DOHH2 (cell line): ENCODE data around the gene DOK7.

Experiments used
- EZH2phosphoT487 ChIP-seq: fragments of 200-600 bp; sonication (generic); IDR thresholded peaks from 2 replicates; pipeline ENCODE4 v1.6.1; 2017; ENCODE audit warnings: borderline replicate concordance, mild to moderate bottlenecking, antibody characterized with exemption, low read length, moderate library complexity, mixed read lengths
- TF ChIP-seq, protein P1 (sequence below): fragments of 200-600 bp; sonication (generic); IDR thresholded peaks from one replicate; pipeline ENCODE4 v1.5.1; 2014; ENCODE audit warnings: antibody characterized with exemption, mild to moderate bottlenecking, low read depth, low read length; ENCODE audit not compliant: poor library complexity, severe bottlenecking

DNA sequence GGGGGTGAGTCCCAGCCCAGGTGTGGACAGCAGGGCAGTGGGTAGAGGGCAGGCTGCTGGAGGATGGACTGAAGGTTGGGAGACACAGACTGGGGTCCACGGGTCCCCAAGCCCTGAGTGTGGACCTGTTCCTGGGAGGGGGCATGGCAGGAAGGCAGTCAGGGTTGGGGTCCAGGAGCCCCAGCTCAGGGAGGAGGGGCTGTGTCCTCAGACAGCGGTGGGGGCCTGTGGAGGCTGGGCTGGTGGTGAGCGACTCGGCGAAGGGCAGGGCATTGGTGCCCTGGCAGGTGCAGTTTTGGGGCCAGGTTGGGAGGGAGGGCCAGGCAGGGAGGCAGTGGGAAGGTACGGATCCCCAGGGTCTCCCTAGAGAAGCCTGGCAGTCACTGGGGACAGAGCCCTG is 34.0 kb downstream of the DOK7 start:
- TF ChIP-seq, protein P1, sequence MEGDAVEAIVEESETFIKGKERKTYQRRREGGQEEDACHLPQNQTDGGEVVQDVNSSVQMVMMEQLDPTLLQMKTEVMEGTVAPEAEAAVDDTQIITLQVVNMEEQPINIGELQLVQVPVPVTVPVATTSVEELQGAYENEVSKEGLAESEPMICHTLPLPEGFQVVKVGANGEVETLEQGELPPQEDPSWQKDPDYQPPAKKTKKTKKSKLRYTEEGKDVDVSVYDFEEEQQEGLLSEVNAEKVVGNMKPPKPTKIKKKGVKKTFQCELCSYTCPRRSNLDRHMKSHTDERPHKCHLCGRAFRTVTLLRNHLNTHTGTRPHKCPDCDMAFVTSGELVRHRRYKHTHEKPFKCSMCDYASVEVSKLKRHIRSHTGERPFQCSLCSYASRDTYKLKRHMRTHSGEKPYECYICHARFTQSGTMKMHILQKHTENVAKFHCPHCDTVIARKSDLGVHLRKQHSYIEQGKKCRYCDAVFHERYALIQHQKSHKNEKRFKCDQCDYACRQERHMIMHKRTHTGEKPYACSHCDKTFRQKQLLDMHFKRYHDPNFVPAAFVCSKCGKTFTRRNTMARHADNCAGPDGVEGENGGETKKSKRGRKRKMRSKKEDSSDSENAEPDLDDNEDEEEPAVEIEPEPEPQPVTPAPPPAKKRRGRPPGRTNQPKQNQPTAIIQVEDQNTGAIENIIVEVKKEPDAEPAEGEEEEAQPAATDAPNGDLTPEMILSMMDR = no peak
- TF ChIP-seq EZH2phosphoT487 = no peak
